Left renal cortex interstitium (tissue), 4 donors: Measurements from ENCODE around the gene MTSS2. TPM values are rescaled to one million over a fixed set of nuclear protein-coding genes. Genes with fewer than 3 reads are reported as not detected.

ENCODE experiments used
- polyA plus RNA-seq, 4 donors: library from polyadenylated mRNA; unstranded; fragments of 120-200 nt; gene quantifications; one replicate each; pipeline ENCODE4 v1.2.1, GENCODE V29; 2013; ENCODE audit not compliant: insufficient read length in 4 of 4

The MTSS2 gene
- polyA plus RNA-seq, 4 donors, result 40.4 to 59.9 (median 46.4) TPM

Other genes starting within 250 kb of the MTSS2 start
- 10 to 100 TPM; 25.3 to 38.4 (median 30.6) TPM for gene ST3GAL2, start 247.0 kb downstream of the MTSS2 start, polyA plus RNA-seq
- 10 to 100 TPM; 12.7 to 20.2 (median 17.8) TPM for gene FCSK, start 231.5 kb downstream of the MTSS2 start, polyA plus RNA-seq
- gene COG4, start 162.5 kb downstream of the MTSS2 start, polyA plus RNA-seq, result 10 to 100 TPM; 59.1 to 75.4 (median 67.5) TPM
- 100 to 1,000 TPM; 333 to 394 (median 370) TPM for gene SF3B3, start 162.2 kb downstream of the MTSS2 start, polyA plus RNA-seq
- 1 to 10 TPM in 2 of 4 donors, under 1 TPM in 2; 0.62 to 1.2 (median 1.1) TPM for gene IL34, start 39.5 kb downstream of the MTSS2 start, polyA plus RNA-seq
- 10 to 100 TPM; 38.8 to 48.3 (median 40.7) TPM for gene VAC14, start 115.1 kb upstream of the MTSS2 start, polyA plus RNA-seq